OCI-LY7 (cell line): Measurements from ENCODE around the gene MVD. TPM values are rescaled to one million over a fixed set of nuclear protein-coding genes. Genes with fewer than 3 reads are reported as not detected.
A peak's percentile ranks its signal among the peaks of the same experiment; 100 is the strongest.

Experiments used
- BruUV-seq: library from RNA; stranded (reverse); fragments of 400-500 nt; replicated peaks from 2 replicates; lab custom pipeline; 2021; lab: Mats Ljungman, UMichigan
- CTCF ChIA-PET: fragments of 300-600 bp; sonication (Branson Sonifier 250); formaldehyde crosslinking; loops from one replicate; lab custom pipeline; 2022; ENCODE audit warnings: antibody characterized with exemption; ENCODE audit not compliant: unreplicated experiment; lab: Charles Lee
- POLR2A ChIA-PET: fragments of 300-600 bp; sonication (Branson Sonifier 250); formaldehyde crosslinking; loops from one replicate; lab custom pipeline; 2022; ENCODE audit warnings: antibody characterized with exemption; lab: Charles Lee
- DNase-seq: peaks from one replicate; pipeline ENCODE4 v3.0.0-alpha.2; 2015; ENCODE audit warnings: low spot score
- H2AFZ ChIP-seq: fragments of 200-600 bp; sonication (generic), shearing (Covaris generic); 2 replicates; pipeline ENCODE4 v1.6.1; 2014; ENCODE audit warnings: mild to moderate bottlenecking, antibody characterized with exemption, low read length, moderate library complexity
- H3K27ac ChIP-seq: fragments of 200-600 bp; sonication (generic); 2 replicates; pipeline ENCODE4 v1.5.1; 2014; ENCODE audit warnings: mixed run types, low read depth, mild to moderate bottlenecking, moderate library complexity, low read length, inconsistent platforms; ENCODE audit not compliant: poor library complexity, severe bottlenecking
- H3K36me3 ChIP-seq: fragments of 200-600 bp; sonication (generic); 2 replicates; pipeline ENCODE4 v1.6.1; 2014; ENCODE audit warnings: mild to moderate bottlenecking, antibody characterized with exemption, low read length, moderate library complexity, mixed read lengths; ENCODE audit not compliant: insufficient read depth
- H3K4me1 ChIP-seq: fragments of 200-600 bp; sonication (generic); 2 replicates; pipeline ENCODE4 v1.5.1; 2014; ENCODE audit warnings: mild to moderate bottlenecking, low read length; ENCODE audit not compliant: insufficient read depth, poor library complexity, severe bottlenecking
- H3K4me2 ChIP-seq: fragments of 200-600 bp; sonication (generic); 2 replicates; pipeline ENCODE4 v1.6.1; 2014; ENCODE audit warnings: mild to moderate bottlenecking, low read length
- H3K4me3 ChIP-seq: fragments of 200-600 bp; sonication (generic); 2 replicates; pipeline ENCODE4 v1.5.1; 2014; ENCODE audit warnings: mild to moderate bottlenecking, low read depth, low read length; ENCODE audit not compliant: poor library complexity, severe bottlenecking
- H3K79me2 ChIP-seq: fragments of 200-600 bp; sonication (generic); 2 replicates; pipeline ENCODE4 v1.6.1; 2016; ENCODE audit warnings: low read depth, mild to moderate bottlenecking, low read length, moderate library complexity, mixed read lengths; ENCODE audit not compliant: insufficient read depth
- H3K9me2 ChIP-seq: fragments of 200-600 bp; sonication (generic); 2 replicates; pipeline ENCODE4 v1.6.1; 2016; ENCODE audit warnings: mild to moderate bottlenecking, low read length, mixed read lengths; ENCODE audit not compliant: insufficient read depth
- H3K9me3 ChIP-seq: fragments of 200-600 bp; sonication (generic); 2 replicates; pipeline ENCODE4 v1.6.1; 2014; ENCODE audit warnings: mild to moderate bottlenecking, mixed run types, low read length, mixed read lengths
- H4K20me1 ChIP-seq: fragments of 200-600 bp; sonication (generic); 2 replicates; pipeline ENCODE4 v1.6.1; 2014; ENCODE audit warnings: mild to moderate bottlenecking, antibody characterized with exemption, low read length, moderate library complexity, mixed read lengths; ENCODE audit not compliant: insufficient read depth
- EZH2phosphoT487 ChIP-seq: fragments of 200-600 bp; sonication (generic); IDR thresholded peaks from 2 replicates; pipeline ENCODE4 v1.6.1; 2018; ENCODE audit warnings: low read depth, borderline replicate concordance, mild to moderate bottlenecking, mixed run types, antibody characterized with exemption, low read length, moderate library complexity, mixed read lengths
- intact Hi-C: fragments of 100-400 bp; cut with micrococcal nuclease; formaldehyde crosslinking; loops from one replicate; pipeline ENCODE4 v1.10.0; 2022; ENCODE audit not compliant: unreplicated experiment
- total RNA-seq, 2 experiments: library from RNA; depleted of rRNA in 1 of 2; stranded (reverse); fragments of >200 nt in 1 of 2; shearing (Covaris generic) in 1 of 2; gene quantifications; 2 replicates each; pipeline ENCODE4 v1.2.3, GENCODE V29; 2014 to 2022
- TF ChIP-seq, protein P1 (sequence below): fragments of 200-600 bp; sonication (generic); conservative IDR thresholded peaks from 2 replicates; pipeline ENCODE4 v1.5.1; 2014; ENCODE audit warnings: mild to moderate bottlenecking, antibody characterized with exemption, low read length, moderate library complexity, mixed read lengths

MVD gene
- total RNA-seq, 2 experiments from 2014 or later, result 65.6 to 158 TPM

DNA sequence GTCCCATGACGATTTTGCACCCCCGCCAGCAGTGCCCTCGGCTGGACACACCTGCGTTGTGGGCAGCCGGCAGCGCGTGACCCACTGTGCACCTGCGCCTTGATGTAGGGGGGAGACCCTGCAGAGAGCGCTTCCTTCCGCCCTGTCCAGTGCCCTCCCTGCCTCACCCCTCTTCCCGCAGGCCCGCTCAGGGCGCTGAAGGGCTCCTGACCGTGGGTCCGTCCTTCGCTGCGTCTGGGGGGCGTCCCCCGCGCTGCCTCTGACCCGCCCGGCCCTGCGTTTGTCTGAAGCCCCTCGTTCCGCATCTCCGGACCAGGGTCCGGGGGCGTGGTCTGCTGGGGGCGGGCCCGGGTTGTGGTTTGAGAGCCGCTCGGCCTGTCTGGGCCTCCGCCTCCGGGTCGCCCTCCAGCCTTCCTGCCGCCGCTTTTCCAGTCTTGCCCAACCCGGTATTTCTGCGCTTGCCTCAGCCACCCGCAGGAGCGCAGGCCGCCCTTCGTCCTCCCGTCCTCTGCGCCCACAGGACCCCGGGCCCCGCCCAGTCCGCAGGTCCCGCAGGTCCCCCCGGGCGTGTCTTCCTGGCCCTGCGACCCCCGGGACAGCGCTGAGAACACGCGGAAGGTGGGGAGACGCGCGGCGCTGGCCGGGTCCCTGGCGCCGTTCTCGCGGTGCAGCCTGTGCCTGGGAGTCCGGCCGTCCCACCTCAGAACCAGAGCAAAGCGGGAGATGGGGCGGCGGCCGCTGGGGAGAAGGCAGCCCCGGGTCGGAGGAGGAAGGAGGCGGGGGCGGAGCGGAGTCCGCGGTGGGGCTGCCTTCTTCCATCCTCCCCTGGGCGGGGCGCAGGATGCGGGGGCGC is 28.5 kb downstream of the MVD start:
- H3K4me1 ChIP-seq, result peaks cover 43% of the 10 kb centered on the region
- CTCF ChIA-PET, result interaction anchor here (0.6 kb wide), 1 partner anchor 185 kb away, joined by 4 read pairs; no protein-coding TSS in a partner anchor
- no peaks in the 10 kb centered on the region for H4K20me1 ChIP-seq

DNA sequence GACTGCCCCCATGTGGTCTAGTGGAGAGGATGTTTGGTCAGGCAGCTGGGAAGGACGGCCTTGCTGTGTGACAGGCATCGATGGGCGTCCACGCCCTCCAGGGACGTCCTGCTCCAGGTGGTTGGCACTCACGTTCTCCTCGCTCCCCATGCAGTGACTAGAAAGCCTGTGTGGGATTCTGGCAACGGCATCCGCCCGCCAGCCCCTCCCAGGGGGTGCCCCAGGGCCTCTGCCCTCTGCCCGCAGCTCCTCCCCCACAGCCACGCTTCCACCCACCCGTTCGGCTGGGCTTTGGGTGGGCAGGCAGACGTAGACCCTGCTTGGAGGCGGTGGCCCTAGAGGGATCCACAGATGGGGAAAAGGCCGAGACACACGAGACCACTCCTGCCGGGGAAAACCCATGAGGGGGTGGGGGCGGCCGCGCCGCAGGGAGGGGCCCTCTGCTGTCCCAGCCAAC is 29.2 kb downstream of the MVD start:
- H3K4me1 ChIP-seq, result peaks cover 38% of the 10 kb centered on the region
- POLR2A ChIA-PET, result interaction anchor here (1.1 kb wide), 1 partner anchor 160 kb away, joined by 3 read pairs; no protein-coding TSS in a partner anchor

More for the DNA sequence above, 28.5 kb downstream of the MVD start:
- TF ChIP-seq, protein P1, sequence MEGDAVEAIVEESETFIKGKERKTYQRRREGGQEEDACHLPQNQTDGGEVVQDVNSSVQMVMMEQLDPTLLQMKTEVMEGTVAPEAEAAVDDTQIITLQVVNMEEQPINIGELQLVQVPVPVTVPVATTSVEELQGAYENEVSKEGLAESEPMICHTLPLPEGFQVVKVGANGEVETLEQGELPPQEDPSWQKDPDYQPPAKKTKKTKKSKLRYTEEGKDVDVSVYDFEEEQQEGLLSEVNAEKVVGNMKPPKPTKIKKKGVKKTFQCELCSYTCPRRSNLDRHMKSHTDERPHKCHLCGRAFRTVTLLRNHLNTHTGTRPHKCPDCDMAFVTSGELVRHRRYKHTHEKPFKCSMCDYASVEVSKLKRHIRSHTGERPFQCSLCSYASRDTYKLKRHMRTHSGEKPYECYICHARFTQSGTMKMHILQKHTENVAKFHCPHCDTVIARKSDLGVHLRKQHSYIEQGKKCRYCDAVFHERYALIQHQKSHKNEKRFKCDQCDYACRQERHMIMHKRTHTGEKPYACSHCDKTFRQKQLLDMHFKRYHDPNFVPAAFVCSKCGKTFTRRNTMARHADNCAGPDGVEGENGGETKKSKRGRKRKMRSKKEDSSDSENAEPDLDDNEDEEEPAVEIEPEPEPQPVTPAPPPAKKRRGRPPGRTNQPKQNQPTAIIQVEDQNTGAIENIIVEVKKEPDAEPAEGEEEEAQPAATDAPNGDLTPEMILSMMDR, result no peak
- TF ChIP-seq EZH2phosphoT487, result no peak
- Histone ChIP-seq H3K27ac (no peak overlapping the region), H3K79me2 (no peaks in the 10 kb centered on the region), H2AFZ (no peak overlapping the region), H3K4me2 (peak overlapping the region; percentile 55), H3K4me3 (peak overlapping the region; percentile 26), H3K36me3 (peaks cover 40% of the 10 kb centered on the region), H3K9me3 (no peaks in the 10 kb centered on the region), H3K9me2 (no peaks in the 10 kb centered on the region)
- peak; percentile 76 for DNase-seq
- POLR2A ChIA-PET, result no interaction called here
- intact Hi-C loops, result loop anchor here (1.0 to 5.0 kb wide), 4 partner anchors 16 to 192 kb away; partner anchors contain the start of gene CYBA
- no TSS peak for BruUV-seq

More for the DNA sequence above, 29.2 kb downstream of the MVD start:
- no peak overlapping the region for H2AFZ ChIP-seq
- DNase-seq, result peak; percentile 55
- no peaks in the 10 kb centered on the region for H3K9me3 ChIP-seq
- no TSS peak for BruUV-seq
- peak overlapping the region; percentile 55 for H3K4me2 ChIP-seq
- H3K36me3 ChIP-seq, result peaks cover 43% of the 10 kb centered on the region
- no peaks in the 10 kb centered on the region for H3K9me2 ChIP-seq
- CTCF ChIA-PET, result interaction anchor here (0.6 kb wide), 1 partner anchor 184 kb away, joined by 4 read pairs; no protein-coding TSS in a partner anchor
- TF ChIP-seq, protein P1, result peak; percentile 59
- TF ChIP-seq EZH2phosphoT487, result no peak
- H3K4me3 ChIP-seq, result peak overlapping the region; percentile 26
- H3K79me2 ChIP-seq, result no peaks in the 10 kb centered on the region
- no peak overlapping the region for H3K27ac ChIP-seq
- intact Hi-C loops, result loop anchor here (1.0 to 5.0 kb wide), 4 partner anchors 17 to 191 kb away; partner anchors contain the start of gene CYBA
- H4K20me1 ChIP-seq, result no peaks in the 10 kb centered on the region
